Measurements from ENCODE around the gene CATSPER3.

DNA sequence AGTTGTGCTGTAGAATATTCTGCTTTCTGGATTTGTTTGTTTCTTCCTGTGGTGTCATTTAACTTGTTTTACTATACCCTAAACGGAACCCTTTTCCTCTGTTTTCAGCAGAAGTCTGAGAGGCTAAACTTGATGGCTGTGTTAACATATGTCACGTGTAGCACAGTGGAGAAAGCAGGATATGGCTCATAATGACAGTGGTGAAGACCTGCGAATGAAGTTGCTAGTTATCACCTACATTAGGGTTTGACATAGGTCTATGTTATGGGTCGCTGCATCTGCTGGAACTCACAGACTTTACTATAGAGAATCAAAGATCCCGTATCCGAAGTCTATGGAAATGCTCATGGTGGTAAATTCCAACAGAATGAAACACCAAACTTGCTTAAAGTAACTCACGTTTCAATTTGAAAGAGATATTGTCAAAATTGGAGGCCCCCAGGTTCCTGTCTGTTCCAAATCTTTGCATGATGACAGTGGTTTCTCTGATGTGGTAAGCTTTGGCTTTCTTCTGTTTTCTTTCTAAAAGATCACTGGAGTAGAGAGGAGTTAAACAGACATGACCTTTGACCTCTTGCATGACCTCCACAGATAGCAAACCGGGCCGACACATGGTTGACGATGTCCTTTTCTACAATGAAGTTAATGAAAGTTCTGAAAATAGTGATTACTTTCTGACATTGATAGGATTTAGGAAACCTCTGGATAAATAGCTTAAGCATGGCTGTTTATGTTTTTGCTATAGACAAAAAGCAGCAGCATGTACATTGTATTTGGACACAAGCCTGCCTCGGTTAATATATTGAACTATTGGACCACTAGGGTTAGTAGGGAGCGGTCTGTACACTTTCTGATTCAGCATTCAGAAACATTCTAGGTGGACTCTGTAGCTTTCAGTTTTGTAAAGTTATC is 3.1 kb upstream of the CATSPER3 start:
- TF ChIP-seq, protein P1, sequence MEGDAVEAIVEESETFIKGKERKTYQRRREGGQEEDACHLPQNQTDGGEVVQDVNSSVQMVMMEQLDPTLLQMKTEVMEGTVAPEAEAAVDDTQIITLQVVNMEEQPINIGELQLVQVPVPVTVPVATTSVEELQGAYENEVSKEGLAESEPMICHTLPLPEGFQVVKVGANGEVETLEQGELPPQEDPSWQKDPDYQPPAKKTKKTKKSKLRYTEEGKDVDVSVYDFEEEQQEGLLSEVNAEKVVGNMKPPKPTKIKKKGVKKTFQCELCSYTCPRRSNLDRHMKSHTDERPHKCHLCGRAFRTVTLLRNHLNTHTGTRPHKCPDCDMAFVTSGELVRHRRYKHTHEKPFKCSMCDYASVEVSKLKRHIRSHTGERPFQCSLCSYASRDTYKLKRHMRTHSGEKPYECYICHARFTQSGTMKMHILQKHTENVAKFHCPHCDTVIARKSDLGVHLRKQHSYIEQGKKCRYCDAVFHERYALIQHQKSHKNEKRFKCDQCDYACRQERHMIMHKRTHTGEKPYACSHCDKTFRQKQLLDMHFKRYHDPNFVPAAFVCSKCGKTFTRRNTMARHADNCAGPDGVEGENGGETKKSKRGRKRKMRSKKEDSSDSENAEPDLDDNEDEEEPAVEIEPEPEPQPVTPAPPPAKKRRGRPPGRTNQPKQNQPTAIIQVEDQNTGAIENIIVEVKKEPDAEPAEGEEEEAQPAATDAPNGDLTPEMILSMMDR (conservative IDR thresholded peaks at IDR 0.05 in 1 of 2, IDR thresholded peaks at IDR 0.05 in 1 of 2; ENCODE audit: low read depth in 1 of 2, low read length in 2 of 2) = no peak
- TF ChIP-seq EZH2 (IDR thresholded peaks at IDR 0.05; ENCODE audit: low read length, missing control alignments) = no peak

Measured in fibroblast of lung (primary cell).